Measurements from ENCODE around the gene NXT1. TPM values are rescaled to one million over a fixed set of nuclear protein-coding genes. Genes with fewer than 3 reads are reported as not detected.

NXT1 gene
- total RNA-seq, 1 experiment from 2014 or later: 54.7 TPM

Other genes with a start within 250 kb of the NXT1 start
- 8.8 and 16.0 TPM in 2 replicates for gene GZF1, start 11.4 kb downstream of the NXT1 start, total RNA-seq (2014; rRNA removed; shearing (Covaris generic))
- gene NAPB, start 70.7 kb downstream of the NXT1 start, total RNA-seq (2014; rRNA removed; shearing (Covaris generic)): 4.8 and 11.8 TPM in 2 replicates
- gene CSTL1, start 88.9 kb downstream of the NXT1 start, total RNA-seq (2014; rRNA removed; shearing (Covaris generic)): not detected in 2 replicates
- 0.55 TPM in 1 of 2 replicates, not detected in the other for gene CST11, start 102.1 kb downstream of the NXT1 start, total RNA-seq (2014; rRNA removed; shearing (Covaris generic))
- not detected in 2 replicates for gene CST8, start 140.3 kb downstream of the NXT1 start, total RNA-seq (2014; rRNA removed; shearing (Covaris generic))
- gene CST9L, start 217.7 kb downstream of the NXT1 start, total RNA-seq (2014; rRNA removed; shearing (Covaris generic)): not detected in 2 replicates